ENCODE data around the gene FCN1.

- TF ChIP-seq, protein P1, sequence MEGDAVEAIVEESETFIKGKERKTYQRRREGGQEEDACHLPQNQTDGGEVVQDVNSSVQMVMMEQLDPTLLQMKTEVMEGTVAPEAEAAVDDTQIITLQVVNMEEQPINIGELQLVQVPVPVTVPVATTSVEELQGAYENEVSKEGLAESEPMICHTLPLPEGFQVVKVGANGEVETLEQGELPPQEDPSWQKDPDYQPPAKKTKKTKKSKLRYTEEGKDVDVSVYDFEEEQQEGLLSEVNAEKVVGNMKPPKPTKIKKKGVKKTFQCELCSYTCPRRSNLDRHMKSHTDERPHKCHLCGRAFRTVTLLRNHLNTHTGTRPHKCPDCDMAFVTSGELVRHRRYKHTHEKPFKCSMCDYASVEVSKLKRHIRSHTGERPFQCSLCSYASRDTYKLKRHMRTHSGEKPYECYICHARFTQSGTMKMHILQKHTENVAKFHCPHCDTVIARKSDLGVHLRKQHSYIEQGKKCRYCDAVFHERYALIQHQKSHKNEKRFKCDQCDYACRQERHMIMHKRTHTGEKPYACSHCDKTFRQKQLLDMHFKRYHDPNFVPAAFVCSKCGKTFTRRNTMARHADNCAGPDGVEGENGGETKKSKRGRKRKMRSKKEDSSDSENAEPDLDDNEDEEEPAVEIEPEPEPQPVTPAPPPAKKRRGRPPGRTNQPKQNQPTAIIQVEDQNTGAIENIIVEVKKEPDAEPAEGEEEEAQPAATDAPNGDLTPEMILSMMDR (IDR thresholded peaks at IDR 0.05 in 4 of 5, conservative IDR thresholded peaks at IDR 0.05 in 1 of 5) = no peak
- no peak for TF ChIP-seq POLR2A (IDR thresholded peaks at IDR 0.05)
Measured at GRCh38 chr9:134925011-134925511, 7.3 kb upstream of the FCN1 start.
